BE2C (cell line): ENCODE measurements around the gene ETV5.

Experiments used
- DNase-seq: peaks from one replicate; pipeline ENCODE4 v3.0.0-alpha.2; 2020
- H3K27me3 ChIP-seq: fragments of 250-450 bp; sonication (Bioruptor Pico); 2 replicates; pipeline ENCODE4 v1.5.1; 2020; ENCODE audit warnings: mild to moderate bottlenecking
- H3K36me3 ChIP-seq: fragments of 250-450 bp; sonication (Bioruptor Pico); 2 replicates; pipeline ENCODE4 v1.5.1; 2020; ENCODE audit warnings: mild to moderate bottlenecking
- H3K4me1 ChIP-seq: fragments of 250-450 bp; sonication (Bioruptor Pico); 2 replicates; pipeline ENCODE4 v1.5.1; 2020
- H3K4me3 ChIP-seq: 2 replicates; pipeline ENCODE4 v1.5.1; 2011; ENCODE audit warnings: low read depth, low read length
- H3K9me3 ChIP-seq: fragments of 250-450 bp; sonication (Bioruptor Pico); 2 replicates; pipeline ENCODE4 v1.5.1; 2020
- TF ChIP-seq, protein P1 (sequence below): IDR thresholded peaks from 2 replicates; pipeline ENCODE4 v1.5.1; 2012; ENCODE audit warnings: mild to moderate bottlenecking, low read depth, low read length

Gene ETV5

DNA sequence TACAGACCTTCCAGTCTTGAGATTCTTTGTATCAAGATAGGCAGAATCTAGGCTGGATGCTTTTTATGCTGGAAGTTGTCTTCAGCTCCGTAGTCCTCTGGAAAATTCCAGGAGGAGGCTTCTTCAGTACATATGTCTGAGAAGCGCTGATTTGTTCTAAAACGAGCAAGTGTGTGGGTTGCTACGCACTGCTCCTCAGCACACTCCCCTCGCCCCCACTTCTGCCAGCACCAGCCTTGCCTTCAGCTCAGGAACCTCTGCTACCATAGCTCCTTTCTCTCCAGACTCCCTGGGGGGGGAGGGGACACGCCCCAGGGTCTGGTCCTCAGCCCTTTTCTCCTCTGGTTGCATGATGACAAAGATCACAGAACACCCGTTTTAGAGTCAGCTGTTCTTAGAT, 95.6 kb downstream of the ETV5 start:
- Histone ChIP-seq H3K4me1 (no peaks in the 10 kb centered on the region), H3K36me3 (no peaks in the 10 kb centered on the region), H3K4me3 (no peak overlapping the region), H3K27me3 (no peaks in the 10 kb centered on the region), H3K9me3 (no peaks in the 10 kb centered on the region)
- DNase-seq, result no peak
- TF ChIP-seq, protein P1, sequence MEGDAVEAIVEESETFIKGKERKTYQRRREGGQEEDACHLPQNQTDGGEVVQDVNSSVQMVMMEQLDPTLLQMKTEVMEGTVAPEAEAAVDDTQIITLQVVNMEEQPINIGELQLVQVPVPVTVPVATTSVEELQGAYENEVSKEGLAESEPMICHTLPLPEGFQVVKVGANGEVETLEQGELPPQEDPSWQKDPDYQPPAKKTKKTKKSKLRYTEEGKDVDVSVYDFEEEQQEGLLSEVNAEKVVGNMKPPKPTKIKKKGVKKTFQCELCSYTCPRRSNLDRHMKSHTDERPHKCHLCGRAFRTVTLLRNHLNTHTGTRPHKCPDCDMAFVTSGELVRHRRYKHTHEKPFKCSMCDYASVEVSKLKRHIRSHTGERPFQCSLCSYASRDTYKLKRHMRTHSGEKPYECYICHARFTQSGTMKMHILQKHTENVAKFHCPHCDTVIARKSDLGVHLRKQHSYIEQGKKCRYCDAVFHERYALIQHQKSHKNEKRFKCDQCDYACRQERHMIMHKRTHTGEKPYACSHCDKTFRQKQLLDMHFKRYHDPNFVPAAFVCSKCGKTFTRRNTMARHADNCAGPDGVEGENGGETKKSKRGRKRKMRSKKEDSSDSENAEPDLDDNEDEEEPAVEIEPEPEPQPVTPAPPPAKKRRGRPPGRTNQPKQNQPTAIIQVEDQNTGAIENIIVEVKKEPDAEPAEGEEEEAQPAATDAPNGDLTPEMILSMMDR, result no peak

DNA sequence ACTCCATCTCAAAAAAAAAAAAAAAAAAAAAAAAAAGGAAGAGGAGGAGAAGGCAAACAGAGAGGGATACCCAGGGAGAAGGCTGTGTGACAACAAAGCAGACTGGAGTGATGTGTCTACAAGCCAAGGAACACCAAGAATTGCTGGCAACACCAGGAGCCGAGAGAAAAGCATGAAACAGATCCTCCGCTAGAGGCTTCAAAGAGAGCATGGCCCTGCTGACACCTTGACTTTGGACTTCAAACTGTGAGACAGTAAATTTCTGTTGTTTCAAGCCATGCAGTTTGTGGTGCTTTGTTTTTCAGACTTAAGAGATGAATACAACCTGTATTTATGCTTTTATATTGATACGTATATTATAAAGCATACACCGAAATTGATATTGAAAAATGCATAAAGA, 96.8 kb downstream of the ETV5 start:
- Histone ChIP-seq H3K9me3 (no peaks in the 10 kb centered on the region), H3K4me1 (no peaks in the 10 kb centered on the region), H3K36me3 (no peaks in the 10 kb centered on the region), H3K27me3 (no peaks in the 10 kb centered on the region), H3K4me3 (no peak overlapping the region)
- TF ChIP-seq, protein P1, result no peak
- DNase-seq, result no peak

DNA sequence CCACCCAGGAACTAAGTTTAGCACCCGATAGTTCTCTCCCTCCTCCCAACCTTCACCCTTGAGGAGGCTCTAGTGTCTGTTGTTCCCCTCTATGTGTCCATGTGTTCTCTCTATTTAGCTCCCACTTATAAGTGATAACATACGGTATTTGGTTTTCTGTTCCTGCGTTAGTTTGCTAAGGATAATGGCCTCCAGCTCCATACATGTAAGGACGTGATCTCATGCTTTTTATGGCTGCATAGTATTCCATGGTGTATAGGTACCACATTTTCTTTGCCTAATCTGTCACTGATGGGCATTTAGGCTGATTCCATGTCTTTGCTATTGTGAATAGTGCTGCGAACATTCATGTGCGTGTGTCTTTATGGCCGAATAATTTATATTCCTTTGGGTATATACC, 104.2 kb downstream of the ETV5 start:
- no peaks in the 10 kb centered on the region for H3K27me3 ChIP-seq
- H3K36me3 ChIP-seq, result no peaks in the 10 kb centered on the region
- H3K4me1 ChIP-seq, result no peaks in the 10 kb centered on the region
- H3K4me3 ChIP-seq, result no peak overlapping the region
- DNase-seq, result no peak
- TF ChIP-seq, protein P1, result no peak
- H3K9me3 ChIP-seq, result no peaks in the 10 kb centered on the region

DNA sequence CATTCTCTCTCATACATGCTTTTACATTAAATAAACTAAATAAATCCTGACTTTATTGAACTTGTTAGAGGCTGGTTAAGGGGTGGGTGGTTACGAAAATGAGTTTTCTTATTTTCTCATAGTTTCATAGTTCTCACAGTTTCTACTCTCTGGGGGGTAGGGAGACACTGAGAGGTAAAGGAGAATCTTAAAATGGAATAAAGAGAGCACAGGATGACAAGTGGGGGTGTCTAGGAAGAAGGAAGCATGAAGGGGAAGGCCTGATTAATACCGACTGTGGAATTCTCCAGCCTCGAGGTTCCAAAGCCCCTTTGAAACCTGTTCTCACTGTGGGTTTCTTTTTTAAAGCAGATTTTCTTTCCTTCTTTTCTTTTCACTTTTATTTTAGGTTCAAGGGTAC, 104.7 kb downstream of the ETV5 start:
- no peak for DNase-seq
- no peaks in the 10 kb centered on the region for H3K4me1 ChIP-seq
- no peaks in the 10 kb centered on the region for H3K9me3 ChIP-seq
- no peaks in the 10 kb centered on the region for H3K27me3 ChIP-seq
- no peaks in the 10 kb centered on the region for H3K36me3 ChIP-seq
- H3K4me3 ChIP-seq, result no peak overlapping the region
- TF ChIP-seq, protein P1, result no peak

DNA sequence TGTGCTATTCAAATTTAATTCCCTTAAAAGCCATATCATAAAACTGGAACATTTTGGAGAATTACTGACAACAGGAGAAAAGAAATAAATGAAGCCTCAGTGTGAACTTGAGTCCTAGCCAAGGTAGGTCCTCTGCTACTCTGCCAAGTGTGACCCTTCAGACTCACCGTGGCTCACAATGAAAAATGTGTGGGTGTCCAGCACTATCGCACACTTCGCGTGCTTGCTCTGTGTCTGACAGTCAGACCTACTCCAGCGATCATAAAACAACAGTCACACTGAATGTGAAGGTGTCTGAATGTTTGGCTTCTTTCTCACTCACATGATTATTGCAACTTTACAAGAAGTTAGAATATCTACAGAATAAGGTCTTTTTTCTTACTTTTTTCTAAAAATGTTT, 105.3 kb downstream of the ETV5 start:
- H3K27me3 ChIP-seq, result no peaks in the 10 kb centered on the region
- H3K4me1 ChIP-seq, result no peaks in the 10 kb centered on the region
- TF ChIP-seq, protein P1, result no peak
- no peak for DNase-seq
- H3K9me3 ChIP-seq, result no peaks in the 10 kb centered on the region
- H3K4me3 ChIP-seq, result no peak overlapping the region
- no peaks in the 10 kb centered on the region for H3K36me3 ChIP-seq

DNA sequence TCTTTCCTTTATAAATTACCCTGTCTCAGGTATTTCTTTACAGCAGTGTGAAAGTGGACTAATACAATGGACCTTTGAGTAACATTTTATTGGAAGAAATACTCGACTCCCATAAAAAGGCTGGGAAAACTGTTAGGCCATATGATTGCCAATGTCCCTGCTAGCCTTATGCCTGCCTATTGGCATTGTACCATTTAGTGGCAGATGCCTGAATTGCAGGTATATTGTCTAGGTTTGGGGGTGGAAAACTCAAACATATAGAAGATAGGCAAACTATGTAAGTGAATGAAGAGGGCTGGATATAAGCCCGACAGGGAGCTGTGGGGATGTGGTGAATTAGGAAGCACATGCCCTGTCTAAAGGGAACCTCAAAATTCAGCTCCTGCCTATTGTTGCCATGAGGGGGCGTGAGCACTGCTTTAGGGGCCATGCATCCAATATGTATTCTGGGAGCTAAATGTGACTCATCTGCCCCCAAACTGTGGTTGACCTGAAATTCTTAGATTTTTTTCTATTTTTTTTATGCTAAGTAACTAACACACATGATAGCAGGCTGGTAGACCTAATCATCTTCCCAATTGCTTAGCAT, 105.9 kb downstream of the ETV5 start:
- no peak overlapping the region for H3K4me3 ChIP-seq
- H3K27me3 ChIP-seq, result no peaks in the 10 kb centered on the region
- H3K9me3 ChIP-seq, result no peaks in the 10 kb centered on the region
- H3K36me3 ChIP-seq, result no peaks in the 10 kb centered on the region
- TF ChIP-seq, protein P1, result peak; percentile 68
- no peaks in the 10 kb centered on the region for H3K4me1 ChIP-seq
- no peak for DNase-seq
